Measurements from ENCODE around the gene ADRA2B. TPM values are rescaled to one million over a fixed set of nuclear protein-coding genes. Genes with fewer than 3 reads are reported as not detected.
"Not testable (repeated sequence)": the region's sequence is repeated elsewhere in the genome, so short reads cannot be mapped to it uniquely, and the experiment has no call there.

ADRA2B gene
- total and polyA plus RNA-seq, 8 donors = 0.15 to 2.9 (median 0.44) TPM; not detected in 2

DNA sequence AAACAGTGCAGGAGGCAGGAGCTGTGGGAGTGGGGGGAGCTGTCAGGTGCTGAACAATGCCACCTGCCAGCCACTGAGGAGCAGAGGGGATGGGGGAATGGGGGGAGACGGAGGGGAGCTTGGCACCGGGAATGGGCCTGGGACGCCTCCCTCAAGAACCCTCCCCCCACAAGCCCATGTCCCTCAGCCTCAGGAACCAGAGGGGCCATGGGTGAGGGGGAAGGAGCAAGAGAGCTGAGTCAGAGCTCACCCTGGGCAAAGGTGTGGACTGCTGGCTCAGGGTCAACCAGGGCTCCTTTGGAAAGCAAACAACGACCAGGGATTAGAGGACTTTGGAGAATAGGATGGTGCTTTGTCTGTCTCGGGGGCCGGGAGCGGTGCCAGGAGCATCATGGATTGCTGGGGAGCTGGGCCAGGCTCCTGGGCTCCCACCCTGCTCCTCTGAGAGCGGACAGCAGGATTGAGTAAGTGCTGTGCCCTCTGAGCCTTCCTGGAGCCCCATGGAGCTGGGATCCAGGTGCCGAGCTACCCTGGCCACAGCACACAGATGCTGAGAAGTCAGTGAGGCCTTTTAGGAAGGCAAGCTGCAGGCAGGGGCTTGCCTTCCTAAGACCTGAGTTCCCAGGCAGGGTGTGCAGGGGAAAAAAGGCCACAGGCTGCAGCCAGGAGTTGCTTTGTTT, 48.3 kb downstream of the ADRA2B start:
- WGBS, 5 donors = 42 to 59% (median 50%) methylated on average over 9 of the region's 9 CpGs
- H3K27ac ChIP-seq; H3K4me3 ChIP-seq; intact Hi-C loops (cut with DNase I; ENCODE audit: low total_unique reads); H3K36me3 ChIP-seq; H3K27me3 ChIP-seq; H3K9me3 ChIP-seq; DNase-seq; H3K4me1 ChIP-seq: not testable (repeated sequence)

GRCh38 chr2:96067098-96067660, 49.2 kb downstream of the ADRA2B start:
- H3K36me3 ChIP-seq; H3K27ac ChIP-seq; H3K27me3 ChIP-seq; H3K9me3 ChIP-seq; H3K4me1 ChIP-seq; DNase-seq; H3K4me3 ChIP-seq; intact Hi-C loops (cut with DNase I; ENCODE audit: low total_unique reads): not testable (repeated sequence)
- 68 to 81% (median 73%) methylated on average over 2 of the region's 2 CpGs for WGBS, 5 donors

DNA sequence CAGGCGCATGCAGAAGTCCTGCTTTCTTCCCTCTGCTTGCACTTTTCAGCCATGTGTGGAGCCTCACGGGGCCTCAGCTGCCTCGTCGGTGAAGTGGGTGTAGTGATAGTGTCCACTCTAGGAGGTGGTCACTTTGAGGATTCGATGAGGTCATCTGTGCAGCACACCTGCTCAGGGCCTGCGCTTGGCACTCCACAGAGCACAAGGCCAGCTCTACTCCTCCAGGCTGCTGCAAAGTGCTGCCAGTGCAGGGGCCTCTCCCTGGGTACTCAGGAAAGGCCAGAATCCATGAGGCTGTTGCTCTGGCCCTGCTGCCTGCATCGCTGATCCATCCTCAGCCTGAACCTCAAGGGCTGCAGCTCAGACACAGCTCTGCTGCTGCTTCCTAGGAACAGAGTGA, 49.9 kb downstream of the ADRA2B start:
- H3K27ac ChIP-seq; H3K9me3 ChIP-seq; H3K36me3 ChIP-seq; H3K4me1 ChIP-seq; H3K27me3 ChIP-seq; intact Hi-C loops (cut with DNase I; ENCODE audit: low total_unique reads); DNase-seq; H3K4me3 ChIP-seq: not testable (repeated sequence)
- 87 to 98% (median 94%) methylated on average over 3 to 6 of the region's 7 CpGs for WGBS, 5 donors

- intact Hi-C loops (cut with DNase I; ENCODE audit: low total_unique reads); H3K9me3 ChIP-seq; H3K4me1 ChIP-seq; H3K4me3 ChIP-seq; H3K27ac ChIP-seq; H3K27me3 ChIP-seq; H3K36me3 ChIP-seq; DNase-seq: not testable (repeated sequence)
- 77 to 91% (median 87%) methylated on average over 4 of the region's 4 CpGs for WGBS, 5 donors
Observed at GRCh38 chr2:96065954-96066353, 50.4 kb downstream of the ADRA2B start.

DNA sequence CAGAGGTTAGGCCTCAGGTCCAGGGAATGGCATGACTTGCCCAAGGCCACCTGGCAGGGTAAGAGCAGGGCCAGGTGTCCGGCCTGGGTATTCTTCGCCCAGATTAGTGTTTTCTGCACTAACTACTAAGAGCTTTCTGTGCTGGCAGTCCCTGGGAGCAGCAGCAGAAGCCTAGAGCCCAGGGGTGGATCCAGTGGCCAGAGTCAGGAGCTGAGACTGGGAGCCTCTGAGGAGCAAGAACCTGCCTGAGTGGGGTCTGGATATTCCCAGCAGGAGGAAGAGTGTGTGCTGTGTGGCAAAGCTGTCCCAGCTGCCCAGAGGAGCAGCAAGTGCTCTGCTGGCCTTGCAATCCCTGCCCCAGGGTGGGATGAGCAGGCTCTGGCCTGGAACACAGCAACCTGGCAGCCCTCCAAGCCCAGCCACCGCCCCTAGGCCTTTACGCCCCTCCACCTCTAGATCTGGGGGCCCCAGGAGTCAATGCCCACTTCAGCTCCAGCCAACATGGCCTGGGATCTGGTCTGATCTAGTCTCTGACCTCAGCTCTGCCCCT, 50.9 kb downstream of the ADRA2B start:
- DNase-seq = no peak
- no peaks in the 10 kb centered on the region for H3K36me3 ChIP-seq
- H3K4me3 ChIP-seq = no peak overlapping the region
- no peaks in the 10 kb centered on the region for H3K27me3 ChIP-seq
- intact Hi-C loops (cut with DNase I; ENCODE audit: low total_unique reads) = no loop called here
- WGBS, 5 donors = 67 to 83% (median 73%) methylated on average over 4 of the region's 4 CpGs
- H3K27ac ChIP-seq = no peak overlapping the region
- H3K9me3 ChIP-seq = no peaks in the 10 kb centered on the region
- no peak for TF ChIP-seq POLR2AphosphoS5 (IDR thresholded peaks at IDR 0.05)
- TF ChIP-seq EP300 (IDR thresholded peaks at IDR 0.05) = no peak
- no peak for TF ChIP-seq CTCF (IDR thresholded peaks at IDR 0.05)
- peaks cover 0 to 4% (median 2%) of the 10 kb centered on the region in 4 donors for H3K4me1 ChIP-seq

- H3K27me3 ChIP-seq; H3K4me1 ChIP-seq; DNase-seq; H3K27ac ChIP-seq; H3K36me3 ChIP-seq; H3K4me3 ChIP-seq; H3K9me3 ChIP-seq; intact Hi-C loops (cut with DNase I; ENCODE audit: low total_unique reads): not testable (repeated sequence)
Observed at GRCh38 chr2:96064760-96065159, 51.6 kb downstream of the ADRA2B start.

GRCh38 chr2:96064047-96064675, 52.2 kb downstream of the ADRA2B start:
- WGBS, 5 donors = 86 to 100% (median 95%) methylated on average over 1 to 2 of the region's 3 CpGs
- H3K27me3 ChIP-seq; H3K4me1 ChIP-seq; H3K27ac ChIP-seq; H3K36me3 ChIP-seq; H3K4me3 ChIP-seq; H3K9me3 ChIP-seq; DNase-seq; intact Hi-C loops (cut with DNase I; ENCODE audit: low total_unique reads): not testable (repeated sequence)

All from stomach (tissue), 9 donors.